ENCODE measurements around the gene SSRP1.

GRCh38 chr11:57338142-57338541, 2.5 kb upstream of the SSRP1 start, which contains the start of gene P2RX3:
- TF ChIP-seq CTCF (IDR thresholded peaks at IDR 0.05), result no peak
- no peak for TF ChIP-seq POLR2A (IDR thresholded peaks at IDR 0.05)

Data from uterus (tissue), 2 donors.